Measurements from ENCODE around the gene BACH2.
A peak's percentile ranks its signal among the peaks of the same experiment; 100 is the strongest.

The BACH2 gene

GRCh38 chr6:90202156-90202555, 94.5 kb downstream of the BACH2 start:
- no peak overlapping the region for H2BK5ac ChIP-seq (ENCODE audit: low read depth, low read length, poor library complexity, severe bottlenecking)
- WGBS: 80% methylated on average over 2 of the region's 2 CpGs

GRCh38 chr6:90199900-90200299, 96.7 kb downstream of the BACH2 start:
- H2AK5ac ChIP-seq (ENCODE audit: low read length, severe bottlenecking): no peak overlapping the region
- no peaks in the 10 kb centered on the region for H3K79me1 ChIP-seq (replicated peaks; ENCODE audit: low read length, poor library complexity, severe bottlenecking)
- H3K4me2 ChIP-seq (ENCODE audit: low read length, poor library complexity, severe bottlenecking): no peak overlapping the region
- no peak overlapping the region for H3K14ac ChIP-seq (ENCODE audit: low read length in 2 of 2)
- no peak overlapping the region for H4K91ac ChIP-seq (ENCODE audit: low read length)
- no peak overlapping the region for H4K8ac ChIP-seq (ENCODE audit: low read length)
- no peak overlapping the region for H2BK12ac ChIP-seq (ENCODE audit: low read length in 2 of 2)
- H3K9me3 ChIP-seq (ENCODE audit: control insufficient read depth, low read length): no peaks in the 10 kb centered on the region
- 81% methylated on average over 3 of the region's 4 CpGs for WGBS
- peaks cover 2% of the 10 kb centered on the region for H3K4me1 ChIP-seq (ENCODE audit: control insufficient read depth, insufficient read depth, low read depth, low read length)
- H3K4me3 ChIP-seq (ENCODE audit: insufficient read depth in 1 of 2, low read depth in 1 of 2, low read length in 2 of 2): no peak overlapping the region
- H3K27ac ChIP-seq (ENCODE audit: low read length, poor library complexity, severe bottlenecking): no peak overlapping the region
- no peak overlapping the region for H2AFZ ChIP-seq (ENCODE audit: low read depth, low read length)
- H3K23ac ChIP-seq (ENCODE audit: low read length in 2 of 2): no peak overlapping the region
- no peak overlapping the region for H2BK120ac ChIP-seq (ENCODE audit: low read depth, low read length)
- peak; percentile 57 for DNase-seq
- no peak overlapping the region for H3K9ac ChIP-seq (ENCODE audit: low read length)
- H3K18ac ChIP-seq (ENCODE audit: low read depth in 1 of 2, low read length in 2 of 2): no peak overlapping the region
- no peak overlapping the region for H2BK5ac ChIP-seq (ENCODE audit: low read depth, low read length, poor library complexity, severe bottlenecking)
- no peaks in the 10 kb centered on the region for H3K36me3 ChIP-seq (ENCODE audit: control insufficient read depth in 1 of 2, insufficient read depth in 2 of 2, low read depth in 1 of 2, low read length in 2 of 2)
- H3K4ac ChIP-seq (ENCODE audit: low read depth in 1 of 2, low read length in 2 of 2): no peak overlapping the region
- no peak overlapping the region for H2BK15ac ChIP-seq (ENCODE audit: low read depth, poor library complexity, severe bottlenecking)
- peaks cover 0 to 6% of the 10 kb centered on the region in 2 experiments for H3K27me3 ChIP-seq (ENCODE audit: control insufficient read depth in 1 of 2, insufficient read depth in 1 of 2, low read length in 2 of 2)

More at GRCh38 chr6:90202156-90202555, 94.5 kb downstream of the BACH2 start:
- H2BK12ac ChIP-seq (ENCODE audit: low read length in 2 of 2): no peak overlapping the region
- H3K18ac ChIP-seq (ENCODE audit: low read depth in 1 of 2, low read length in 2 of 2): no peak overlapping the region
- no peak overlapping the region for H2BK15ac ChIP-seq (ENCODE audit: low read depth, poor library complexity, severe bottlenecking)
- H3K23ac ChIP-seq (ENCODE audit: low read length in 2 of 2): no peak overlapping the region
- no peak overlapping the region for H3K4ac ChIP-seq (ENCODE audit: low read depth in 1 of 2, low read length in 2 of 2)
- no peak overlapping the region for H3K27ac ChIP-seq (ENCODE audit: low read length, poor library complexity, severe bottlenecking)
- no peak overlapping the region for H2AK5ac ChIP-seq (ENCODE audit: low read length, severe bottlenecking)
- H3K79me1 ChIP-seq (replicated peaks; ENCODE audit: low read length, poor library complexity, severe bottlenecking): no peaks in the 10 kb centered on the region
- no peak overlapping the region for H3K14ac ChIP-seq (ENCODE audit: low read length in 2 of 2)
- no peaks in the 10 kb centered on the region for H3K9me3 ChIP-seq (ENCODE audit: control insufficient read depth, low read length)
- peaks cover 2% of the 10 kb centered on the region for H3K4me1 ChIP-seq (ENCODE audit: control insufficient read depth, insufficient read depth, low read depth, low read length)
- H4K8ac ChIP-seq (ENCODE audit: low read length): no peak overlapping the region
- no peak overlapping the region for H2BK120ac ChIP-seq (ENCODE audit: low read depth, low read length)
- H2AFZ ChIP-seq (ENCODE audit: low read depth, low read length): no peak overlapping the region
- no peaks in the 10 kb centered on the region for H3K36me3 ChIP-seq (ENCODE audit: control insufficient read depth in 1 of 2, insufficient read depth in 2 of 2, low read depth in 1 of 2, low read length in 2 of 2)
- peaks cover 0 to 15% of the 10 kb centered on the region in 2 experiments for H3K27me3 ChIP-seq (ENCODE audit: control insufficient read depth in 1 of 2, insufficient read depth in 1 of 2, low read length in 2 of 2)
- H3K4me2 ChIP-seq (ENCODE audit: low read length, poor library complexity, severe bottlenecking): no peak overlapping the region
- H3K9ac ChIP-seq (ENCODE audit: low read length): no peak overlapping the region
- H4K91ac ChIP-seq (ENCODE audit: low read length): no peak overlapping the region
- DNase-seq: no peak
- no peak overlapping the region for H3K4me3 ChIP-seq (ENCODE audit: insufficient read depth in 1 of 2, low read depth in 1 of 2, low read length in 2 of 2)

- no peak overlapping the region for H4K91ac ChIP-seq (ENCODE audit: low read length)
- no peak overlapping the region for H2AFZ ChIP-seq (ENCODE audit: low read depth, low read length)
- no peak overlapping the region for H3K9ac ChIP-seq (ENCODE audit: low read length)
- H3K4me2 ChIP-seq (ENCODE audit: low read length, poor library complexity, severe bottlenecking): no peak overlapping the region
- H3K4ac ChIP-seq (ENCODE audit: low read depth in 1 of 2, low read length in 2 of 2): no peak overlapping the region
- no peak overlapping the region for H2BK12ac ChIP-seq (ENCODE audit: low read length in 2 of 2)
- no peak overlapping the region for H4K8ac ChIP-seq (ENCODE audit: low read length)
- no peak for DNase-seq
- H3K9me3 ChIP-seq (ENCODE audit: control insufficient read depth, low read length): no peaks in the 10 kb centered on the region
- no peak overlapping the region for H2AK5ac ChIP-seq (ENCODE audit: low read length, severe bottlenecking)
- H3K79me1 ChIP-seq (replicated peaks; ENCODE audit: low read length, poor library complexity, severe bottlenecking): no peaks in the 10 kb centered on the region
- no peaks in the 10 kb centered on the region for H3K27me3 ChIP-seq (ENCODE audit: control insufficient read depth in 1 of 2, insufficient read depth in 1 of 2, low read length in 2 of 2)
- no peak overlapping the region for H2BK15ac ChIP-seq (ENCODE audit: low read depth, poor library complexity, severe bottlenecking)
- WGBS: 96% methylated on average over 5 of the region's 6 CpGs
- no peak overlapping the region for H3K14ac ChIP-seq (ENCODE audit: low read length in 2 of 2)
- no peak overlapping the region for H3K23ac ChIP-seq (ENCODE audit: low read length in 2 of 2)
- H3K27ac ChIP-seq (ENCODE audit: low read length, poor library complexity, severe bottlenecking): no peak overlapping the region
- H3K36me3 ChIP-seq (ENCODE audit: control insufficient read depth in 1 of 2, insufficient read depth in 2 of 2, low read depth in 1 of 2, low read length in 2 of 2): no peaks in the 10 kb centered on the region
- peaks cover 4% of the 10 kb centered on the region for H3K4me1 ChIP-seq (ENCODE audit: control insufficient read depth, insufficient read depth, low read depth, low read length)
- H2BK5ac ChIP-seq (ENCODE audit: low read depth, low read length, poor library complexity, severe bottlenecking): no peak overlapping the region
- H3K4me3 ChIP-seq (ENCODE audit: insufficient read depth in 1 of 2, low read depth in 1 of 2, low read length in 2 of 2): no peak overlapping the region
- H3K18ac ChIP-seq (ENCODE audit: low read depth in 1 of 2, low read length in 2 of 2): no peak overlapping the region
- no peak overlapping the region for H2BK120ac ChIP-seq (ENCODE audit: low read depth, low read length)
Measured at GRCh38 chr6:90198758-90199425, 97.8 kb downstream of the BACH2 start.

GRCh38 chr6:90197854-90198496, 98.7 kb downstream of the BACH2 start:
- Histone ChIP-seq H3K36me3 (ENCODE audit: control insufficient read depth in 1 of 2, insufficient read depth in 2 of 2, low read depth in 1 of 2, low read length in 2 of 2) (no peaks in the 10 kb centered on the region), H4K91ac (ENCODE audit: low read length) (peak overlapping the region; percentile 14), H2AFZ (ENCODE audit: low read depth, low read length) (no peak overlapping the region), H2AK5ac (ENCODE audit: low read length, severe bottlenecking) (no peak overlapping the region), H2BK12ac (ENCODE audit: low read length in 2 of 2) (no peak overlapping the region), H3K23ac (ENCODE audit: low read length in 2 of 2) (peak overlapping the region in 1 of 2 experiments; percentile 23), H3K4me2 (ENCODE audit: low read length, poor library complexity, severe bottlenecking) (no peak overlapping the region), H3K9ac (ENCODE audit: low read length) (no peak overlapping the region), H3K27me3 (ENCODE audit: control insufficient read depth in 1 of 2, insufficient read depth in 1 of 2, low read length in 2 of 2) (no peaks in the 10 kb centered on the region), H2BK120ac (ENCODE audit: low read depth, low read length) (no peak overlapping the region), H3K14ac (ENCODE audit: low read length in 2 of 2) (no peak overlapping the region), H3K4me1 (ENCODE audit: control insufficient read depth, insufficient read depth, low read depth, low read length) (peaks cover 4% of the 10 kb centered on the region), H3K9me3 (ENCODE audit: control insufficient read depth, low read length) (no peaks in the 10 kb centered on the region), H3K79me1 (replicated peaks; ENCODE audit: low read length, poor library complexity, severe bottlenecking) (no peaks in the 10 kb centered on the region), H2BK15ac (ENCODE audit: low read depth, poor library complexity, severe bottlenecking) (no peak overlapping the region), H3K4me3 (ENCODE audit: insufficient read depth in 1 of 2, low read depth in 1 of 2, low read length in 2 of 2) (no peak overlapping the region), H3K27ac (ENCODE audit: low read length, poor library complexity, severe bottlenecking) (no peak overlapping the region), H3K18ac (ENCODE audit: low read depth in 1 of 2, low read length in 2 of 2) (no peak overlapping the region), H3K4ac (ENCODE audit: low read depth in 1 of 2, low read length in 2 of 2) (no peak overlapping the region), H2BK5ac (ENCODE audit: low read depth, low read length, poor library complexity, severe bottlenecking) (no peak overlapping the region), H4K8ac (ENCODE audit: low read length) (no peak overlapping the region)
- WGBS: 95% methylated on average over 8 of the region's 8 CpGs
- peak; percentile 67 for DNase-seq
